GM13977 (cell line): ENCODE data around the gene VPS26A.

Source experiments
- DNase-seq: peaks from one replicate; pipeline ENCODE4 v3.0.0; 2012; ENCODE audit warnings: low spot score
- in situ Hi-C: fragments of 300-500 bp; cut with MboI; formaldehyde crosslinking; loops from one replicate; pipeline ENCODE4 v1.12.0; 2022; ENCODE audit warnings: low sequenced_read_pairs, low pct_unique_long_range_greater_than_20kb, mixed read lengths, inconsistent platforms; ENCODE audit not compliant: unreplicated experiment
- TF ChIP-seq, protein P1 (sequence below): IDR thresholded peaks from 2 replicates; pipeline ENCODE4 v1.5.1; 2012; ENCODE audit warnings: mild to moderate bottlenecking, control low read depth; ENCODE audit not compliant: insufficient read depth; ENCODE audit errors: extremely low read depth, missing control alignments

VPS26A gene

DNA sequence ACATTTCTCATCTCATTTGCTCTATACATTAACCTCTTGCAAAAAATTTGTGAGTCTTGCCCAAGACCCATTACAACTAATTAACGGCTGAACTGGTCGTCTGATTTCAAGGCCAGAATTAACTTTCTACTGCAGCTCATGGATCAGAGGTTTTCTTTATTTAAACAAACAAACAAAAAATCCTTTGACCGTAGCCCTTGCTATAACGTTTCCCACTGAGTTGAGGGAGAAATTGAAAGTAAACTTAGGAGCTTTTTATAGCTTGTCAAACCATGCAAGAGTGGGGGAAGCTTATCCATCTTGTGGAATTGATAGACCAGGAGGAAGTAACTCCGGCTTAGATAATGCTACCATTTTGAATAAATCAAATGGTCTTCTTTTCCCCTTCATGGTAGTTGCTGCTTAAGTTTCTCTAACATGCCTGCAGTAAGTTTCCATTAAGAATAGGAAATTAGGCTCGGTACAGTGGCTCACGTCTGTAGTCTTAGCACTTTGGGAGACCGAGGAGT lies 32.8 kb upstream of the VPS26A start:
- no peak for DNase-seq
- in situ Hi-C loops, result loop anchor here (5.0 kb wide), 1 partner anchor 84 kb away; no protein-coding TSS in a partner anchor
- TF ChIP-seq, protein P1, sequence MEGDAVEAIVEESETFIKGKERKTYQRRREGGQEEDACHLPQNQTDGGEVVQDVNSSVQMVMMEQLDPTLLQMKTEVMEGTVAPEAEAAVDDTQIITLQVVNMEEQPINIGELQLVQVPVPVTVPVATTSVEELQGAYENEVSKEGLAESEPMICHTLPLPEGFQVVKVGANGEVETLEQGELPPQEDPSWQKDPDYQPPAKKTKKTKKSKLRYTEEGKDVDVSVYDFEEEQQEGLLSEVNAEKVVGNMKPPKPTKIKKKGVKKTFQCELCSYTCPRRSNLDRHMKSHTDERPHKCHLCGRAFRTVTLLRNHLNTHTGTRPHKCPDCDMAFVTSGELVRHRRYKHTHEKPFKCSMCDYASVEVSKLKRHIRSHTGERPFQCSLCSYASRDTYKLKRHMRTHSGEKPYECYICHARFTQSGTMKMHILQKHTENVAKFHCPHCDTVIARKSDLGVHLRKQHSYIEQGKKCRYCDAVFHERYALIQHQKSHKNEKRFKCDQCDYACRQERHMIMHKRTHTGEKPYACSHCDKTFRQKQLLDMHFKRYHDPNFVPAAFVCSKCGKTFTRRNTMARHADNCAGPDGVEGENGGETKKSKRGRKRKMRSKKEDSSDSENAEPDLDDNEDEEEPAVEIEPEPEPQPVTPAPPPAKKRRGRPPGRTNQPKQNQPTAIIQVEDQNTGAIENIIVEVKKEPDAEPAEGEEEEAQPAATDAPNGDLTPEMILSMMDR, result no peak

DNA sequence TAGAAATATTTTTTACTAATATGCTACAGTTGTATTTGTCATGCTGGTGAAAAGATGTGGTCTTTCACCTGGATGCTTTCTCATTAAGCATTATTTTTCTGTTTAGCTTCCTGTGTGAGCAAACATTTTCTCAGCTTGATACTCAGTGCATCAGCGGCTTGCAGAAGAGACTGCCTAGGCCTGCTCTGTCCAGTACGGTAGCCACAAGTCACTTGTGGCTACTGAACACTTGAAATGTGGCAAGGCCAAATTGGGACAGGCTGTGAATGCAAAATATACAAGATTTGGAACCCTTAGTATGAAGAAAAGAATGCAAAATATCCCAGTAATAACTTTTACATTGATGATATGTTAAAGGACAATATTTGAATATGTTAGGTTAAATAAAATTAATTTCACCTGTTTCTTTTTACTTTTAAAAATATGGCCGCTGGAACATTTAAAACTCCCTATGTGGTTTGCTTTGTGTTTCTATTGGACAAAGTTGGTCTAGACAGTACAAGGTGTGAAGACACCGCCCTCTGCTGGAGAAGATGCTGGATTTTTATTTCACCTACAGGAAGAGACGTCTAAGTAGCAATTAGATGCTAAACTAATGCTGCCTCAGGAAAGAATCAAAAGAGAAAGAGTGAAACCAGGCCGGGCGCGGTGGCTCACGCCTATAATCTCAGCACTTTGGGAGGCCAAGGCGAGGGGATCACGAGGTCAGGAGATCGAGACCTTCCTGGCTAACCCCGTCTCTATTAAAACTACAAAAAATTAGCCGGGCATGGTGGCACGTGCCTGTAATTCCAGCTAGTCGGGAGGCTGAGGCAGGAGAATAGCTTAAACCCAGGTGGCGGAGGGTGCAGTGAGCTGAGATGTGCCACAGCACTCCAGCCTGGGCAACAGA lies 30.8 kb upstream of the VPS26A start:
- TF ChIP-seq, protein P1, result peak; percentile 62
- peak; percentile 59 for DNase-seq
- in situ Hi-C loops, result loop anchor here (5.0 kb wide), 1 partner anchor 86 kb away; no protein-coding TSS in a partner anchor

DNA sequence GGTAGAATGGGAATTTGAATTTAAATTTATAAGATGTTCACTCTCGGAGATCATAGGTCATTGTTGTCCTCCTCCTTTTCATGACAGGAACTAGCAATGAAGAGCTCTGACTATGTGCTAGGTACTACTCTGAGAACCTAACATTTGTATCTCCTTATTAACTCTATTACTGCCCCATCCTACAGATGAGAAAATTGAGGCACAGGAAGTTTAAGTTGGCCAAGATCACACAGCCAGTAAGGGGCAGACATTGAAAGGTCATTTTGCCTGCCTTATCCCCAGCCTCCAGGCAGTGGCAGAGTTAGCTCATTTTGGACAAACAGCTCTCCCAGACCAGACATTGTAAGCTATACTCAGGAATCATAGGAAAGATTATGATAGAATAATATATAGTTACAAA lies 30.0 kb upstream of the VPS26A start:
- TF ChIP-seq, protein P1, result no peak
- in situ Hi-C loops, result loop anchor here (5.0 kb wide), 1 partner anchor 87 kb away; no protein-coding TSS in a partner anchor
- DNase-seq, result no peak

DNA sequence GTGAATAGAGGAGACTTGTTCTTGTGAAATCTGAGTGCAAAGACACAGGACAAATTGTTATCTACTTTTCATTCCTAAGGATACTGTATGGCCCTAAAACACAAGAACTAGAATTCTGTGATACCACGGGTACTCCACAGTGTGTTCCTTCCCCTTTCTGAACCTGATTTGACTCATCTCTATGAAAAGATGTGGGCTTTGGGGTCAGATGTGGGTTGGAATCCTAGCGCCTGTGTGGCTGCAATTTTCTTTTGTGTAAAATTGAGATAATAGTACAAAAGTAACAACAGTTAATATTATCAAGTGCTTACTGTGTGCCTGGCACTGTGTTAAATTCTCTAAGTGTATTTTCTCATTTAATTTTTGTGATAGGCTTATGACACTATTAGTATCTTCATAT lies 27.9 kb upstream of the VPS26A start:
- peak; percentile 28 for DNase-seq
- TF ChIP-seq, protein P1, result no peak
- in situ Hi-C loops, result no loop called here

DNA sequence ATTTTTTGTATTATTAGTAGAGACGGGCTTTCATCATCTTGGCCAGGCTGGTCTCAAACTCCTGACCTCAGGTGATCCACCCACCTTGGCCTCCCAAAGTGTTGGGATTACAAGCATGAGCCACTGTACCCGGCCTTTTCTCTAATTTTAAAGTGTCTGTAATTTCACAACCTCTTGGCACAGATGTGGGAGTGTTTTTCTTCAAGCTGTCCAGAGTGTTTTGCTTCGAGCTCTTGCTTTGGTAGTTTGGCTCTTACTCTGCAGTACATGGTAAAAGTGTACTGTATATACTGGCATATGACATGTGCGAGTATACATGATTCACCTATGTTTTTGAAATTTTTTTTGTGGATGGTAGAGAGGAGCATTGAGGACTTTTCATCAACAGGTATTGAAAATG lies 26.2 kb upstream of the VPS26A start:
- TF ChIP-seq, protein P1, result no peak
- in situ Hi-C loops, result no loop called here
- no peak for DNase-seq

DNA sequence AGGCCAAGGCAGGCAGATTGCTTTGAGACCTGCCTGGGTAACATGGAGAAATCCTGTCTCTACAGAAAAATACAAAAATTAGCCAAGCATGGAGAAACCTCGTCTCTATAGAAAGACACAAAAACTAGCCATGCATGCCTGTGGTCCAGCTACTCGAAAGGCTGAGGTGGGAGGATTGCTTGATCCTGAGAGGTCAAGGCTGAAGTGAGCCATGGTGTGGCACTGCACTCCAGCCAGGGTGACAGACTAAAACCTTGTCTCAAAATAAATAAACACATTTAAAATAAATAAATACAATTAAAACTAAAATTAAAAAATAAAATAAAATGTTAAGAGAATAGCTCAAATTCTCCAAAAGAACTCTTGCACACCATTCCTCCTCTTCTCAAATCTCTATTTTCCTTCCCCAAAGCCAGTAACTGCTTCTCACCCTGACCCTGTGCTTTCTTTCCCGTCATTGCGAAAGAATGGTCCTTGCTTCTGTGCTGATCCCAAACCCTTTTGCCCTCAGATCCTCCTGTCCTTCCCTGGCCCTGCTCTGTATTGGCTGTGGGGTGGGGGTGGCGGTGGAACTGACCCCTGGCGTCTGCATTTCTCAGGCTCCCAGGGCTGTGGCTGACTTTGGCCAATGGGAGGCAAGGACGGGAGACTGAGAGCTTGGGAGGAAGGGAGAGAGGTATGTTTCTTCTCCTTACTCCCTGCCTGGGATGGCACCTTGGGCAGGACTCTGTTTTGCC lies 23.7 kb upstream of the VPS26A start:
- in situ Hi-C loops, result no loop called here
- TF ChIP-seq, protein P1, result no peak
- no peak for DNase-seq
